HG03280 (cell line): Measurements from ENCODE around the gene TMEM100.
"Not testable (repeated sequence)": the region's sequence is repeated elsewhere in the genome, so short reads cannot be mapped to it uniquely, and the experiment has no call there.

Source experiments
- ATAC-seq: cut with Tn5 transposase; IDR thresholded peaks from one replicate; pipeline ENCODE4 v1.9.1; 2021; ENCODE audit warnings: mild to moderate bottlenecking, moderate library complexity; ENCODE audit not compliant: unreplicated experiment

The TMEM100 gene

GRCh38 chr17:55690105-55690508 is 32.6 kb downstream of the TMEM100 start:
- ATAC-seq: no peak

- no peak for ATAC-seq
Measured at GRCh38 chr17:55689672-55690071, 33.0 kb downstream of the TMEM100 start.

- no peak for ATAC-seq
Measured at GRCh38 chr17:55688057-55688456, 34.6 kb downstream of the TMEM100 start.

GRCh38 chr17:55687037-55687436 is 35.6 kb downstream of the TMEM100 start:
- ATAC-seq: no peak

- no peak for ATAC-seq
Measured at GRCh38 chr17:55683550-55684315, 38.9 kb downstream of the TMEM100 start.

- no peak for ATAC-seq
Measured at GRCh38 chr17:55681342-55681700, 41.3 kb downstream of the TMEM100 start.

GRCh38 chr17:55680686-55681341 is 41.9 kb downstream of the TMEM100 start:
- ATAC-seq: no peak

- ATAC-seq: no peak
Measured at GRCh38 chr17:55677446-55677845, 45.2 kb downstream of the TMEM100 start.

- ATAC-seq: no peak
Measured at GRCh38 chr17:55676274-55676673, 46.4 kb downstream of the TMEM100 start.

GRCh38 chr17:55673743-55674506 is 48.7 kb downstream of the TMEM100 start:
- no peak for ATAC-seq

GRCh38 chr17:55672585-55673501 is 49.8 kb downstream of the TMEM100 start:
- ATAC-seq: no peak

- ATAC-seq: not testable (repeated sequence)
Measured at GRCh38 chr17:55672010-55672409, 50.7 kb downstream of the TMEM100 start.
